ENCODE results near the gene CCDC127.
"Not testable (repeated sequence)": the region's sequence is repeated elsewhere in the genome, so short reads cannot be mapped to it uniquely, and the experiment has no call there.

Gene CCDC127, protein sequence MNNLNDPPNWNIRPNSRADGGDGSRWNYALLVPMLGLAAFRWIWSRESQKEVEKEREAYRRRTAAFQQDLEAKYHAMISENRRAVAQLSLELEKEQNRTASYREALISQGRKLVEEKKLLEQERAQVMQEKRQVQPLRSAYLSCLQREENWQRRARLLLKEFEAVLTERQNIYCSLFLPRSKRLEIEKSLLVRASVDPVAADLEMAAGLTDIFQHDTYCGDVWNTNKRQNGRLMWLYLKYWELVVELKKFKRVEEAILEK

DNA sequence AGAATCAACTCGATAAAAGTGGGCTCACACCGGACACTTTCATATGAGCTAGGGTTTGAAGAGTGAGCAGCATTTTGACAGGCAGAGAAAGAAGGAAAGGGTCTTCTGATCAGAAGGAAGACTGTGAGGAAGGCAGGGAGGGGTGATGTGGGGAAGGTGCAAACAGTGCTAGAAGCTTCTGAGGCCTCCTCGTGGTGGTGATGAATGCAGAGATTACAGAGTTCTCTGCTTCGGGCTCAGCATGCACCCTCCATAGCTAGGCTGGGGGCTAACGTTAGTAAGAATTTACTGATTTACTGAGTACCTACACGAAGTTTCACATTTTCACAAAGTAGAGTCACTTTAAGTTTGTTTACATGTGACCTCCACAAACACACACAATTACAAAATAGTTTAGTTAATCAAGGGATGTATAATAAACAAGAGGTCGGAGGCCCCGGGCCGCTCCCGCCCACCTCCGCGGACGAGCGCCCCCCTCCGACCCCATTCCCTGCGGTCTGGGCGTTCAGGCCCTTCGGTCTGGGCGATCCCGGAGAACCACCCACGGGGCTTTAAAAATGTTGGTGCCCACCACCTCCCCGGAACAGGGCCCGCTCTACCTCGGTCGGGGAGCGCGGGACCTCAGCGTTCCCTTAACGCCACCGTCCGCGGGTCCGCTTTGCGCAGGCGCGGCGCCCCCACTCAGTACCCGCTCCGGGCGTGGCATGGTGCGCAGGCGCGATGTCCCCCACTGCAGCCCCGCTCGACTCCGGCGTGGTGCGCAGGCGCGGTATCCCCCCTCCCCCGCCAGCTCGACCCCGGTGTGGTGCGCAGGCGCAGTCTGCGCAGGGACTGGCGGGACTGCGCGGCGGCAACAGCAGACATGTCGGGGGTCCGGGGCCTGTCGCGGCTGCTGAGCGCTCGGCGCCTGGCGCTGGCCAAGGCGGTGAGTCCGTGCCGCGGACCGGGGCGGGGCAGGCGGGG is at the start of gene CCDC127, which contains the start of gene SDHA:
Gene CCDC127, minus strand, starts transcription at position 660 of the 963 bp plus-strand sequence. CDS start 1,304 bp downstream, outside the sequence.
Gene SDHA, plus strand, starts transcription at position 827 of the 963 bp plus-strand sequence. Its CDS starts 36 bp downstream, at position 863.
- peak; percentile 98 for DNase-seq

GRCh38 chr5:267716-268115 is 49.8 kb upstream of the CCDC127 start:
- no peak for DNase-seq

DNA sequence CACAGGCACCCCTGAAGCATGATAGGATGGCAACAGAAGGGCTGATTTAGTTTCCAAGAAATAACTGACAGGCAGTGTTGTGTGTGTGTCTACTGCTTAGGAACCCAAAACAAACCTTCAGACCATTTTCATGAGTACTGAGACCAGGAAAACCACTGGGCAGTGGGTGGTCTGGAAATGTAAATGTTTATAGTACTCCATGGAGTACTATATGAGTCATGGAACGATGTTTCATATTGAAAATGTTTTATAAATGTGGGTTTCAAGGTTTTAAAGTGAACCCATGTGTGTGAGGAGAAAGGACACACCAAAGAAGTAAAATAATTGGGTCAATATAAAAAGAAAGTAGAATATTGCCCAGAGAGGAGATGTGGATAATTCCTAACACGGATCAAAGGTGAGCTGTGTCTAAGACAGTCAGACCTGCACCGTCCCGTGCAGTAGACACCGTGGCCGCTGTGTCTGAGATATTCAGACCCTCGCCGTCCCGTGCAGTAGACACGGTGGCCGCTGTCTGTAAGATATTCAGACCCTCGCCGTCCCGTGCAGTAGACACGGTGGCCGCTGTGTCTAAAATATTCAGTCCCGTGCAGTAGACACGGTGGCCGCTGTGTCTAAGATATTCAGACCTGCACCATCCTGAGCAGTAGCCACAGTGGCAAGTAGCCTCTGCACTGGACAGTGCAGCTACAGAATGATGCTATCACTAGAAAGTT is 48.5 kb upstream of the CCDC127 start:
- not testable (repeated sequence) for DNase-seq

- DNase-seq, result no peak
These were observed 46.4 kb upstream of the CCDC127 start for GRCh38 chr5:264338-264737.

GRCh38 chr5:263275-263974 is 45.5 kb upstream of the CCDC127 start:
- DNase-seq, result not testable (repeated sequence)

DNA sequence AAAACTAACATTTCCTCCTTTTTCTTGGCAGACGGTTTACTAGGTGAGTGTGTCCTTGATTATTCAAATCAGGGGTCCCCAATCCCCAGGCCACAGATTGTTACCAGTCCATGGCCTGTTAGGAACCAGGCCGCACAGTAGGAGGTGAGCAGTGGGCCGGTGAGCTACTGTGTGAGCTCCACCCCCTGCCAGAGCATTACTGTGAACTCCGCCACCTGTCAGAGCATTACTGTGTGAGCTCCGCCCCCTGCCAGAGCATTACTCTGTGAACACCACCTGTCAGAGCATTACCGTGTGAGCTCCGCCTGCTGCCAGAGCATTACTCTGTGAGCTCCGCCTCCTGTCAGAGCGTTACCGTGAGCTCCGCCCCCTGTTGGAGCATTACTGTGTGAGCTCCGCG is 39.2 kb upstream of the CCDC127 start:
- no peak for DNase-seq

- not testable (repeated sequence) for DNase-seq
These were observed 38.4 kb upstream of the CCDC127 start for GRCh38 chr5:256347-256746.

- not testable (repeated sequence) for DNase-seq
These were observed 37.2 kb upstream of the CCDC127 start for GRCh38 chr5:255116-255515.

DNA sequence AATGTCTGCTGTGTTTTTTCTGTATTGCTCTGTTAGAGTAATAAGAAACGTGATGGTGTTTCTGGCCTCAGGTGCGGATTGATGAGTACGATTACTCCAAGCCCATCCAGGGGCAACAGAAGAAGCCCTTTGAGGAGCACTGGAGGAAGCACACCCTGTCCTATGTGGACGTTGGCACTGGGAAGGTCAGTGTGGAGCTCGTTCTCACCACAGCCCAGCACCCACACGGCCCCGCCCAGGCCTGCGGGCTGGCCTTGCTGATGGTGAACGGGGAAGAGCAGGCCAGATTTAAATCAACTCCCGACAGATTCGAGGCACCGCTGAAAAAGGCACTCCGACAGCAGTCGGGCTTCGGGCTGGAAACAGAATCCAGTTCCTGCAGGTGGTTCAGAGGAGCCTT is 36.4 kb upstream of the CCDC127 start:
- DNase-seq, result not testable (repeated sequence)

- DNase-seq, result no peak
These were observed 34.6 kb upstream of the CCDC127 start for GRCh38 chr5:252546-252945.

- DNase-seq, result not testable (repeated sequence)
These were observed 34.0 kb upstream of the CCDC127 start for GRCh38 chr5:251975-252374.

- DNase-seq, result not testable (repeated sequence)
These were observed 33.6 kb upstream of the CCDC127 start for GRCh38 chr5:251538-251937.

GRCh38 chr5:251016-251415 is 33.1 kb upstream of the CCDC127 start:
- not testable (repeated sequence) for DNase-seq

DNA sequence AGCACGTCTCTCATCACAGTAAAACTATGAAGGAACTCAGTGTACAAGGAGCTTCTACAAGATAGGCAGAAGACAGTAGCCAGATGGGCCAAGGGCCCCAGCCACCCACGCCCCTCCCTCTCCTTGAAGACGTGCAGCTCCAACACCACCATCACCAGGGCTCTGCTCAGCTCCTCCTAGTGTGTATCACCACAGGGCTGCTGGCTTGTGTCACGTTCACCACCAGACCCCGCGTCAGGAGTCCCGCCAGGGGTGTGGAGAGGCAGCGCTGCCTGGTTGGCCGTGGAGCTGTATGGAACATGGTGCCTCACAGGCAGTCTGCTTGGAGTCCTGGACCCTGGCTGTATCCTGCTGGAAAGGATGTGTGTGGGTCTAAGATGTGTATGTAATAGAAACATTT is 32.4 kb upstream of the CCDC127 start:
- not testable (repeated sequence) for DNase-seq

DNA sequence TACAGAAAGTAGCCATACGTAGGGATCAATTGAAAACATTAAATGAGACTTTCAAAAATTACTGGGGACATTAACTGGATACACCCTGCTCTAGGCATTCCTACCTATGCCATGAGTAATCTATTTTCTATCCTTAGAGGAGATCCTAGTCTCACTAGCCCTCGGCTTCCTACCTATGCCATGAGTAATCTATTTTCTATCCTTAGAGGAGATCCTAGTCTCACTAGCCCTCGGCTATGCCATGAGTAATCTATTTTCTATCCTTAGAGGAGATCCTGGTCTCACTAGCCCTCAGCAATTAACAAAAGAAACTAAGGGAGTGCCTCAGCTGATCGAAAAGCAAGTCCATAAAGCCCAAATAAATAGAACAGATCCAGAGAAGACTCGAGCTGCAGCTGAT is 27.8 kb upstream of the CCDC127 start:
- DNase-seq, result not testable (repeated sequence)

GRCh38 chr5:243683-244367 is 25.9 kb upstream of the CCDC127 start:
- not testable (repeated sequence) for DNase-seq

DNA sequence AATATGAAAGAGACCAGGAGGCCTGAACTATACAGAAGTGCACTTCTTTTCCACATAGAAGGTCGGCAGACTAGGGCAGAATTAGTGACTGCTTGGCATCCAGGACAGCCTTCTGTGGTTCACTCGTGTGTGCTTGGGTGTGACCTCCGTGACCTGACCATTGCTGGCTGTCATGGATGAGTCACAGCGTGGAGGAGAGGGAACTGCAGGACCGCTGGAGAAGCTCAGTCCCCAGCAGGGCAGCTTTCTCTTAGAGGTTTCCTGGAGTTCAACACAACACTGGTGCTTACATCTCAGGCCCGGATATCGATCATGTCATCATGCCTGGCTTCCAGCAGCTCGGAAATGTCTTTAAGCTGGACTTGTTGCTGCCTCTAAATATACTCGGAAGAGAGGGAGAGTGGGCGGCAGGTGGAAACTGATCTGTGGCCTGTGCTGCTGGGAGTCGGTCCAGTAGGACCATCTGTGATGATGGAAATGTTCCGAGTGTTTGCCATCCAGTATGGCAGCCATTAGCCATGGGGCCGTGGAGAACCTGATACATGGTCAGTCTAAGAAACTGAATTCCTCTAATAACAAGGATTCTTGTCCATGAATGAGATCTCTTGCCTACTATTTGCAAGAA is 23.2 kb upstream of the CCDC127 start:
- DNase-seq, result not testable (repeated sequence)

DNA sequence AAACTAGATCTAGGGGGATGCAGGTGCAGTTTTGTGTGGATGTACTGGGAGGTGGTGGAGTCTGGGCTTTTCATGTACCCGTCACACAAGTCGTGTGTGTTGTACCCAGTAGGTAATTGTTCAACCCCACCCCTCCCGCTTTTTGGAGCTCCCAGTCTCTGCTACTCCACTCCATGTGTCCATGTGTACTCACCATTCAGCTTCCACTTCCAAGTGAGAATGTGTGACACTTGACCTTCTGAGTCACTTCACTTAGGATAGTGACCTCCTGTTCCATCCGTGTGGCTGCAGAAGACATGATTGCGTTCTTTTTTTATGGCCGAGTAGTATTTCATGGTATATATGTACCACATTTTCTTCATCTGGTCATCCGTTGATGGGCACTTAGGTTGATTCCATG is 22.6 kb upstream of the CCDC127 start:
- DNase-seq, result not testable (repeated sequence)

DNA sequence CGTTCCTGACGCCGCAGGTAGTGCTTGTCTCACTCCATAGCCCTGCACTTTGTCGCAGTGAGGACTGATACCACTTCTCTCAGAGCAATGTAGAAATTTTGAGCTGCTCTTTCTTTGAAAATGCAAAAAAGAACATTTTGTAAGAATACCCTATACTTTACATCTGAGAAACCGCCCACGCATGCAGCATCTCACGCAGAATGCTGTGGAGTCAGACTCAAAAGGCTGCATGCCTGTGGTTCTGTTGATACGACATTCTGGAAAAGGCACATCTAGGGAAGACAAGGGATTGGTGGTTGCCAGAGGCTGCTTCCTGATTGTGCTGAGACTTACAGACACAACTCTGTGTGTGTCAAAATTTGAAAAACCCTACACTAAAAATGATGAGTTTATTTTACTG is 20.0 kb upstream of the CCDC127 start:
- DNase-seq, result not testable (repeated sequence)

DNA sequence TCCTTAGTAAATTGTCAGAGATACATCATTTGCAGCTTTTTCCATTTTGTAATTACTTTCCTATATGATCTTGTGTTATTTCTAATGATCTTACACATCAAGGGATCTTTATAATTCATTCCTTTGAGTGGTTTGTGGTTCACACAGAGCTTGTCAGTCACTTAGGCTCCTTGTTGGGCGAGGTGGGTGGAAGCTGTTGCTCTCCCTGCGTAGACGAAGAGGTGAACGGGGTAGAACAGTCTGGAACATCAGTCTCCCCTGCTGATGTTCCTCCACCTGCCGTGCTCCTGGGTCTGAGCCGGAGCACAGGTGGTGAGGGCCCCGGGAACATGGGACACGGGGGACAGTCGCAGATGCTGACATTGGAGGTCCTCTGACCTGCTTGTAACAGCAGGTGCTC is 17.6 kb upstream of the CCDC127 start:
- DNase-seq, result not testable (repeated sequence)

DNA sequence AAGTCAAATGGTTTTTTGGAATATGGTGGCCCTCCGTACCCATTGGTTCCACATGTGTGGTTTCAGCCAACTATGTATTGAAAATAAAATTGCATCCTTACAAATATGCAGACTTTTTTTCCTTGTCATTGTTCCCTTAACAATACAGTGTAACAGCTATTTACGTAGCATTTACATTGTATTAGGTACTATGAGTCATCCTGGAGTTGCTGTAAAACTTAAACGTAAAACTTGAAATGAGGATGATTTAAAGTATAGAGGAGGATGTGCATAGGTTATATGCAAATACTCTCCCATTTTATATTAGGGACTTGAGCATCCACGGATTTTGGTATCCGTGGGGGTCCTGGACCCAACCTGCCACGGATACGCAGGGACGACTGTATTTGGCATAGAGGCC is 16.5 kb upstream of the CCDC127 start:
- no peak for DNase-seq
